Measurements from ENCODE around the gene RND3.

RND3 gene

DNA sequence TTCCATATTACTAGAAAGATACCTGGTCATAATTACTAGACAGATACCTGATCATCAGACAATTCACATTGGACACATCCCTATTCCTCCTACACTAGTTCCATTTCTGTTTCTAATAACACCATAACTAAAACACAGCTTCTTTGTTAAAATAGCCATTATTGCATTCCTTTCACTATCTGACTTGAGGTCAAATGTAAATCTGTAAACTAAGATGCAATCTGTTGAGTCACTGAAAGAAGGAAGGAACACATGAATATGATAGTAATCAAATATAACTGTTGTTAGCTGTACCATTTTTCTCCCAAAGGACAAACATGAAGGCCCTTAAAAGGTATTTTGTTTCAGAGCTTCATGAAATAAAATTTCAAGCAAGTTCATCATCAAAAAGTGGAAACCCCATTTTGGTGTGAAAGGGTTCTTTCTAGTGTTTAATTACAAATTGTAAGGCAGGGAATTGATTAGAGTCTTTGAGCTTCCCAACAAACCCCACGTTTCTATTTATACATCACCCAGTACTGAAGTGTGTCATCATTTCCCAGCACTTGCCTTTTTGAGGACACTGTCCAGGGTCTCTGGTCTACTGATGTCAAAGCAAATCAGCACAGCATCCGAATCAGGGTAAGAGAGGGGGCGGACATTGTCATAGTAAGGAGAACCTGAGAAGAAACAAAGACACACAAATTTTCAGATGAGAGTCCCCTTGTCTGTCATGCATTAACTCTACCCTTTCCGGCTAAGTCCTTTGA, 13.0 kb downstream of the RND3 start:
- no peak for DNase-seq

DNA sequence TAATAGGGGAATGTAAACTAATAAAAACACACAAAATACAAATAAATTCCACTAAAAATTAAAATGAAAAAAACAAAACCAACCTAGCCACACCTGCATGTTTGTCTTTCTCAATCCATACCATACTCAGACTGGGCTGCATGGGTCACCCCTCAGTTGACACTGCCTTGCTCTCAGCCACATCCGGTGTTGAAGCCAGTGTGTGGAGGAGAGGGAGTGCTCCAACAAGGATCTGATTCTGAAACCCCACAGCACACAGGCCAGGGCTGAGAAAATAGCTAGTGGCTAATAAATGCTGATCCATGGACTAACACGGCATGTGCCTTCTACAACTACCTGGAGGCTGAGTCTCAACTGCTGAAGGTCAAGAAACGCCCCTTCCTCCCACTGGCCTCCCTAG, 13.7 kb downstream of the RND3 start:
- no peak for DNase-seq

- DNase-seq, result peak; percentile 45
These were observed 15.0 kb downstream of the RND3 start for GRCh38 chr2:150472511-150472899.

GRCh38 chr2:150471813-150472510, 15.5 kb downstream of the RND3 start:
- DNase-seq, result no peak

DNA sequence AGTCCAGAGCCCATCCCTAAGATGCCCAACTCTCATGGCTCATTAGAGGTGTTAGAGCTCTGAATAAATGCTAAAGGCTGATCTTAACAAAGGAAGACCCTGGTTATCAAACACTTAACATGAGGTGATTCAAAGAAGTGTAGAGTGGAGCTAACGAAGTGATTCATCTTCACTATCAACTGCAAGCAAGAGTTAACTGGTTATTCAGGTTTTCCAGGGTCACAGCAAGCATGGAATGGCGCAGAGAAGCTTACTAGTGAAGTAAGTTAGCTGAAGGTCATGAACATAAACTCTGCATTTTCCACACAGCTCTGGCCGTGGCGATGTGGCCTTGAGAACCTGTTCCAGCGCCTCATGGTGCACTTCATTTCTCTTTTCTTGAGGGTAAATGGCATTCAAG, 17.0 kb downstream of the RND3 start:
- DNase-seq, result no peak

- DNase-seq, result no peak
These were observed 17.7 kb downstream of the RND3 start for GRCh38 chr2:150469706-150470274.

GRCh38 chr2:150468350-150468960, 19.0 kb downstream of the RND3 start:
- no peak for DNase-seq

DNA sequence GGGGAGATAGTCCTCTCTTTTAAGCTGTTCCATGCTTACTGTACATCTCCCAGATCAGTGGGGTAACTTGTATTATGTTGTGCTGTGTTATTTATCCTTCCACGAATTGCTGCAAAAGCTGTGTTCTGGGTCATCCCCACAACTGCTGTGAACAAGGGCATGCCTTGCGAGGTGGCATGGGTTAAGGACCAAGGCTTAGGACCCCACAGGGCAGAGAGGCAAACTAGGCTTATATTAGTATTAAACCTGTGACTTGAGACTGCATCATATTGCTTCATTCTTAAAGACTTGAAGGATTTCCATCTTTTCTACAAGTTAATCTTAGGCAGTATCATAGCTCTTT, 19.9 kb downstream of the RND3 start:
- no peak for DNase-seq

GRCh38 chr2:150466741-150467620, 20.5 kb downstream of the RND3 start:
- no peak for DNase-seq

DNA sequence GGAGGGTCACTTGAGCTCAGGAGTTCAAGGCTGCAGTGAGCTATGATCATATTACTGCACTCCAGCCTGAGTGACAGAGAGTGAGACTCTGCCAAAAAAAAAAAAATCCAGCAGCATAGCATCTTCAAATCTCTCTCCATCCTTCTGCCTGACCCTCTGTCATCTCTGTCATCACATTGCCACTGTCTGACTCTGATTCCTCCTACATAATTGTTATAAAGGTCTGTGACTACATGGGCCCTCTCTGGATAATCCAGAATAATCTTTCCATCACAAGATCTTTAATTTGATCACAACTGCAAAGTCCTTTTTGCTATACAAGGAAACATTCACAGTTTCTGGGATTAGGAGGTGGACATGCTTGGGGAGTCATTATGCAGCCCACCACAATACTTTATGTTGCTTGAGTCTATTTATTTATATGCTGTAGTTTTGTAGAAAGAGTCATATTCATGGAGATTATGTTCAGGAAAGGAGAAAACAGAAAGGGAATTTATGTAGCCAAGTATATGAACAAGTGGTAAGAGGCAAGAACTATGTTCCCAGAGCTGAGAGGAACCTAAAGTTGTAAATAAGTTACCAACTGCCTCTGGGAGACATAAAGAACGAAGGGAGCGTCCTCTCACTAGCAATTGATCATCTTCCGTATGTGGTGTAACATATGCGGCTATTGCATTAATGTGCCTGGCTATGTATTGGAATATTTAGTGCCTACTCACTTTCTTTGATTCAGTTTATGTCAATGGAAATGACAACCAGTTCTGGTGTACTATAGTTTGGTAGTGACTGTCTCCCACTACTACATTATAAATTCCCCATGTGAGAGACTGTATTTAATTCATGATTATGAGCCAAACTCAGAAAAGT, 21.5 kb downstream of the RND3 start:
- no peak for DNase-seq

GRCh38 chr2:150464986-150465385, 22.5 kb downstream of the RND3 start:
- DNase-seq, result no peak

DNA sequence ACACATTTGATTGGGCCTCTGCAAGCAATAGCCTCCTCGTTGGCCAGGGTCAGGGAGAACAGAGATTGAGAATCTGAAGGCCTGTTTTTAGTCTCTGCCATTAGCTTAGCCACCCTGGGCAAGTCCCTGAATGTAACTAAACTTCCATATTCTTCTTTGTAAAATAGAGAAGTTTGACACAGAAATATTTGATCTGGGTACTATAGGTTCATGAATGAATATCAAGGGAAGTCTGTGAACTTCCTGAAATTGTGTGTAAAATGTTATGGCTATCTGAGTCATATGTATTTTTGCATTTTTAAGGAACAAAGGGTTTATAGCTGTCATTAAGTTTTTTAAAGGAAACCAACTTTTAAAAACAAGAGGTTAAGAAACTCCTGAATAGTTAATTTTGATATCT, 23.2 kb downstream of the RND3 start:
- DNase-seq, result peak; percentile 4

GRCh38 chr2:150462770-150463169, 24.7 kb downstream of the RND3 start:
- no peak for DNase-seq

GRCh38 chr2:150459281-150459680, 28.2 kb downstream of the RND3 start:
- DNase-seq, result peak; percentile 43

DNA sequence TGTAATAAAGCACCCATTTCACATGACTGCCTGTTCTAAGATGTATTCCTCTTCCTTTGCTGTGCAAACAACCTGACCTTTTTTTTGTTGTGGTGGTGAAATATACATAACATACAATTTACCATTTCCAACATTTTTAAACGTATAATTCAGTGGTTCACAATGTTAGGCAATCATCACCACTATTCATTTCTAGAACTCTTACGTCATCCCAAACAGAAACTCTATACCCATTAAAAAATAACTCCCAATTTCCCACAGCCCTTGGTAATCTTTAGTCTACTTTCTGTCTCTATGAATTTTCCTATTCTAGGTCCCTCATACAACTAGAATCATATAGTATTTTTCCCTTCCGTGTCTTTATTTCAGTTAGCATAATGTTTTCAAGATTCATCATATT, 36.7 kb downstream of the RND3 start:
- no peak for DNase-seq

DNA sequence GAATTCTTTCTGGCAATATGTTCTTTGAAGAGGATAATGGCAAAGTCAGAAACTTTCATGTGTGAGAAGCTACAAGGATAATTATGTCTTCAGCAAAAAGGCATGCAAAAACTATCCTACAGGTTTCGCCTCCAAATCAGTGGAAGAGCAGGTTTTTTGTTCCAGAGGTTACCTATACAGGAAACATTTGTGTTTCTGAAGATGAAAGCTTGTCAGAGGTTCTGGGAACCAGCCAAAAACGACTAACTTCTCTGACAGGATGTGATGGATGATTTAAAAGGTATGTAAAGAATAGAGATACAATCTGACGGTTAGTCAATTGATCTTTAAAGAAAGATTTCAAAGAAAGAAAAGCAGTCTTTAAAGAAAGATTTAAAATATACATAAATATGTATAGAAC, 37.6 kb downstream of the RND3 start:
- DNase-seq, result no peak

- no peak for DNase-seq
These were observed 42.1 kb downstream of the RND3 start for GRCh38 chr2:150445398-150445797.

DNA sequence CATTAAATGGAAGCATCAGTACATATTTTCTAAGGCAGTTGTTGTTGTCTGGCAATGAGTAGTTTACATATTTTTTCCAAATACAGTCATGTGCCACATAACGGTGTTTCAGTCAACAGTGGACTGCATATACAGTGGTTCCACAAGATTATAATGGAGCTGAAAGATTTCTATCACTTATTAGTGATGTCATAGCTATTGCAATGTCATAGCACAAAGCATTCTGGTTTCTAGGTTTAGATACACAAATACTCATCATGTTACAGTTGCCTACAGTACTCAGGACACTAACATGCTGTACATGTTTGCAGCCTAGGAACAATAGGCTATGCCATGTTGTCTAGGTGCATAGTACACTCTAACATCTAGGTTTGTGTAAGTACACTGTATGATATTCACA, 45.0 kb downstream of the RND3 start:
- no peak for DNase-seq

DNA sequence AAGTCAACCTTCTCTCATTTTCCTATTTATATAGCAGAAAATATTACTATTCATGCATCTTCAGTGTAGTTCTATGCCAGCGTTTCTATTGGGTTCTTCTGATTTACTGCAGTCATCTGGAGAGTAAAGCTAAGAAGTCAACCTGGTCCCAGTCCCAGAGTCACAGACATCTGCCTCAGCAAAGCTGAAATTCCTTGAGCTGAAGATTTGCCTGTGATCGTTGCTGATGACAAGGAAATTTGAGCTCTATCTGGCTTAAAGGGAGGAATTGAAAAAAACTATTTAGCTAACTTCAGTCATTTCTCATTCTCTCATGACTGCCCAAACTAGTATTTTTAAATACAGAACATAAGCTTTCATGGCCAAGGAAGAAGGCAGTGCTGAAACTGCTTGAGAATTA, 45.7 kb downstream of the RND3 start:
- no peak for DNase-seq

GRCh38 chr2:150441226-150441625, 46.2 kb downstream of the RND3 start:
- no peak for DNase-seq

DNA sequence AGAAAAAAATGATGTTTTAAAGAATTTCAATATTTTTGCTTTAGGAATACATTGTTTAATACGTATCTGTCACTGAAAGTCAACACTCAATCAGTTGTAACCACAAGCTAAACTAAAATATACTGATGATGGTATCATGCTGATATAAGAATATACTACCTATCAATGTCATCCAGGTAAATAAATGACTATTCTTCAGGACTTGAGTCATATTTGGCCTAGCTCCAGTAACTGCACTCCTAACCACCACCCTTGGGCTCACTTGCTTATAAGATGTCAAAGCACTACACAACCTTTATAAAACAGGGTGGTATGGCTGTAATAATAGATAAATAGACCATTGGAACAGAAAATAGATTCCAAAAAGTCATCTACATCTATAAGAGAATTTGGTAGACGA, 48.8 kb downstream of the RND3 start:
- DNase-seq, result no peak

DNA sequence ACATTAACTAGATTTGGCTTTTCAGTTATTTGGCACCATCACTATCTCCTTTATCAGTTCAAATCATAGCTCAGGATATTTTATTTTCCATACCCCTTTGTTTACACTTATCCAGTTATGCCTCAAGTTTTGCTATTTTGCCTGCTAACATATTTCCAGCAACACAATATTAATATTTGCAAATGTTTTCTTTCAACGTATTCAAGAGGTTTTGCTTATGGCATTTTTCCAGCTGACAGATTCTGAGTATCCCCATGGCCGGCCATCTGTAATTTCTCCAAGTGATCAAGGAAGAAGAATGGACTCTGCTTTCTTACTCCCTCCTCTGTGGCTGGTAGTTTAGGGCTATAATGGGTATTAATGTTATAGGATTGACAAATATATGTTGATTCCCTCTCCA, 49.4 kb downstream of the RND3 start:
- no peak for DNase-seq
